Activated effector memory CD4-positive, alpha-beta T cell treated with Interleukin-2 at 50 U/mL for 16 hours (primary cell): ENCODE data around the gene RBM17.
"Not testable (repeated sequence)": the region's sequence is repeated elsewhere in the genome, so short reads cannot be mapped to it uniquely, and the experiment has no call there.

ENCODE experiments used
- DNase-seq: peaks from one replicate; pipeline ENCODE4 v3.0.0-alpha.2; 2020

RBM17 gene

GRCh38 chr10:6114299-6114698 is 25.5 kb downstream of the RBM17 start:
- DNase-seq, result no peak

DNA sequence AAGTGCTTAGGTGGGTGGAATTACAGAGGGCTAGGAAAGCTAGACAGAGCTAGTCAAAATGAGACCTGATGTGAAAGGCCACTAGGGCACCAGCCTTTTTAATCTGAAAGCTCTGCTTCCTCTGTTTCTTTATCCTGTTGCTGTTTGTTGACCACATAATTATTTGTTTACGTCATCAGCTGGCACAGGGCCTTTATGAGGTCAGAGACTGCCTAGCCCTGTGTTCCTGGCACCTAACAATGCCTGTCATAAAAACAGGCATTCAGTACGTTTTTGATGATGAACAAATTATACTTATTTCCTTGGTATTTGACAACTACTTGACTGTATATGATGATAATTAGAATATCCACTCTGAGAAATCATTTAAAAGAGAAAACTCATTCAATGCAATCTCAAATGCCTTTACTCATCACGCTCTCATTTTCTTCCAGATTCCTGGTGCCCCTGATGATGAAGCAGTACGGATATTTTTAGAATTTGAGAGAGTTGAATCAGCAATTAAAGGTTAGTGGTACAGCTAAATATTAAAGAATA is 26.0 kb downstream of the RBM17 start:
- no peak for DNase-seq

GRCh38 chr10:6115411-6115810 is 26.6 kb downstream of the RBM17 start:
- DNase-seq, result no peak

DNA sequence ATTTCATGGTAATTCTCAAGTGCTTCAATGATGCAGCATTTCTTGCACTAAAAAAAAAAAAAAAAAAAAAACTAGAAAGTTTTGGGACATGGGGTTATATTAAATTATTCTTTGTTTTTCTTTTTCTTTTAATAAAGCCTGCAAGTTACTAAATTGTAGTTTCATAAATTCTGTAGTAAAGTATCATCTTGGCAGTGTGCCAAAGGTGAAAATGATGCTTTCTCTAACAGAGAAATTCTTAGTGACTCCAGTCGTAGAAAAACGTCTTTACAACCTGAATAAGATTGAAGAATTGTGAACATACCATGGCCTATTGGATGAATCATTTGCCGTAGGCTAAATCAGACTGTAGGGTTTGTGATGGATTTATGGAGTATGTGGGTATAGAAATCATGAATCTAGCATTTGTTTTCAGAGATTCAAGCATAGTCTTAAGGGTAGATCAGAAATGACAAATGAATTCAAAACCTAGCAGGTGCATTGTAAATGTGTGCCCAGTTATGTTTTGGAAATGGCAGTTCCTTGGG is 27.1 kb downstream of the RBM17 start:
- DNase-seq, result no peak

DNA sequence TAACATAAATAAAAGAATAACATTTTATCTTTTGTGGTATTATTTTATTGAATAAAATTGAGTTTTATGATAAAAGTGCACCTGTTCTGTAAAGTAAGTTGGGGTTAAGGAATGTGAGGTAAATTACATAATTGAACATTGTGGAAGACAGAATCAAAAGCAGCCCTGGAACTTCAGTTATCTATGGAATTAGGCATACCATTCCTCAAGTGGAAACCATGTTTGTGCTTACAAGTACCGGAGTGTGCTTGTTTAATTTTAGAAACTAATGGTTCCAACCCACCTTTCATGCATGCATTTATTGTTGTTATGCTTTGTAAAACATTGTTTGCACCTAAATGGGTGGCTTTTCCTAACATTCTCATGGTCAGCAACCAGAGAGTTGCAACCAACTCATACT is 28.0 kb downstream of the RBM17 start:
- DNase-seq, result no peak

DNA sequence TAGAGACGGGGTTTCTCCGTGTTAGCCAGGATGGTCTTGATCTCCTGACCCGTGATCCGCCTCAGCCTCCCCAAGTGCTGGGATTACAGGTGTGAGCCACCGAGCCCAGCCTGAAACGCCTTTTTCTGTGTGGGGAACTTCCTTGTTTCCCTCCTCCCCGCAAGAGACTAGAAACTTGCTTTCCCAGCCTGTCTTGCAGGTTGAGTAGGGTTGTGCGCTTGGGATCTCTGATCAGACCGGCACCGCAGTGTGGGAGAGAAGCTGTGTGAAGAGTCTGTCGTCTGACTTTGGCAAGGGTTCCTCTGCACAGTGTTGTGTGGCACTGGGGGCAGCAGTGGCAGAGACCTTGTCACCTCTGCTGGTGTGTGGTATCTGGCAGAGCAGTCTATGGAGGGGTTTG is 28.9 kb downstream of the RBM17 start:
- no peak for DNase-seq

- DNase-seq, result no peak
Observed at GRCh38 chr10:6119423-6119822, 30.6 kb downstream of the RBM17 start.

GRCh38 chr10:6119962-6120361 is 31.1 kb downstream of the RBM17 start:
- DNase-seq, result no peak

DNA sequence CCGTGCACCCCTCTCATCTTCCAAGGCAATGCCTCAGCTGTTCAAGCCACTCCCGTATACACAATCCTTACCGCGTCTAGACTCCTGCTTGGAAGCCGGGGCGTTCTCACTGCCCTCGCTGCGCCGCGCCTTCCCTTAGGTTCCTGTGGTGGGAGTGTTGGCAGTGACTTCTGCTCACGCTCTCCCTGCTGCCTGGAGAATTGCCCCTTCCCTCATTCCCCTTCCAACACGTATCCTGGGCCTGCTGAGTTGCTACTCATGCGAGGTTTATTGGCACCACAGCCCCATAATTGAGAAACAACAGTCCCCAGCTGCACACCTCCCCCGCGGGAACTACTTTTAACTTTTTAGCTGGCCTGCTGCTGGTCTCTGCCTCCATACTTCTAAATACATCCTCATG is 31.9 kb downstream of the RBM17 start:
- DNase-seq, result no peak

DNA sequence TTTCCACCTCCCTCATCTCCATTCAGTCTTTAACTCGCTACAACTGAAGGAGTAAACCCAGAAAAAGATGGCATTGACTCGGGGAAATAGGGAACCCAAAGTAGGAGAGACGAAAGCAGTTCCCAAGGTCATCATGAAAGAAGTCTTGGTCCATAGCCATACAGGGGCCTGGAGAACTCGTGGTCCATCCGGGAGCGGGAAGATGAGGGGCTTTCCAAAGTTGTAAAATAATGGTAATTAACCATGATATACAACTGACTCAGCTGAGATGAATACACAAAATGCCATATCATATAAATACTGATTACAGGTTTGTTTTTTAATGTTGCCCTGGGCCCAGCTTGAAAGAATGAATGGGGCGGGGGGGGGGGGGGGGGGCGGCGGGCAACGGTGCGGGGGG is 32.3 kb downstream of the RBM17 start:
- DNase-seq, result no peak

DNA sequence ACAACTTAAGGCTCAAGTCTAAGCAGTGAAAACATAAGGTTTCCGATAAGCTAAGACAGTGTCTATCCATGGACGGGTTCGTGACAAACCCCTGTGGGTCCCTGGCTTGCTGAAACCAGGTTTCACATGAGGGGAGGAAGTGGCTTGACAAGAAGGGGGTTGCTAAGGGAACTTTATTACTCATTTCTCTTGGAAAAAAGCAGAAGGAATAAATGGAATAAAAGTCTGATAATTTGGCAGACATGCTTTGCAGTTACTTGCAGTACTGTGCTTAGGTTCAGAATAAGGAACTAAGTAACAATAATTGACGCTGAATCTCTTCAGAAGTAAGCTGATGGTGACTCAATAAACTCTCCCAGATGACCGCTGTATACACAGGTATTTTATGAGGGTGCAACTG is 34.7 kb downstream of the RBM17 start:
- DNase-seq, result no peak

- DNase-seq, result no peak
Observed at GRCh38 chr10:6124666-6125065, 35.8 kb downstream of the RBM17 start.

GRCh38 chr10:6127461-6127860 is 38.6 kb downstream of the RBM17 start:
- not testable (repeated sequence) for DNase-seq

GRCh38 chr10:6128087-6128486 is 39.3 kb downstream of the RBM17 start:
- DNase-seq, result no peak

- DNase-seq, result no peak
Observed at GRCh38 chr10:6128591-6129251, 39.9 kb downstream of the RBM17 start.

DNA sequence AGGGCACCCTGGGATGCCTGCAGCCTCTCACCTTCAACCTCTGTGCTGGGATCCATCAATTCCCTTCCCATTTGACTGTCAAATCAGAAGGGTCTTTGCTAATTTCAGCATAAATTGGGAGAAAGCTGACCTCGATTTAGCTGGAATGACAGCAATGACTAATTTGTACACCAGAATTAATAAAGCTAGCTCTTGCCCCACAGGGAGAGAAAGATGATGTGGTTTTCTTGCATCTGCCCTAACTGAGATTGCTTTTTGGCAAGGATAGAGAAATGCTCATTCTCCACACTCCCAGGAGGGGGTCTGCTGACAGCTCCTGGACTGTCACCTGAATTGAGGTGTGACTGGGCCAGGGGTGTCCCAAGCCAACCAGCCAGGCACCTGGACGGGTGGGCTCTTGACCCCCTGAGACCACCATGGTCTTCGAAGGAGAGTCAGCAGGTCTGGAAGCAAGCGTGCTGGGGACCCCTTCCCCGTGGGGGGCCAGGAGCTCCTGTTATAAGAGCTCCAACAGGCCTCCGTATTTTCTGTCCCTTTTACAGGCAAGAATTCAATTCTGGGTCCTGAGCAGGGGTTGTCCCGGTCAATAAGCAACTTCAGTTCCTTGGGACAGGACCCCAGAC is 42.1 kb downstream of the RBM17 start:
- DNase-seq, result no peak

GRCh38 chr10:6133331-6134098 is 44.7 kb downstream of the RBM17 start:
- DNase-seq, result no peak

GRCh38 chr10:6134099-6134823 is 45.4 kb downstream of the RBM17 start:
- DNase-seq, result no peak

DNA sequence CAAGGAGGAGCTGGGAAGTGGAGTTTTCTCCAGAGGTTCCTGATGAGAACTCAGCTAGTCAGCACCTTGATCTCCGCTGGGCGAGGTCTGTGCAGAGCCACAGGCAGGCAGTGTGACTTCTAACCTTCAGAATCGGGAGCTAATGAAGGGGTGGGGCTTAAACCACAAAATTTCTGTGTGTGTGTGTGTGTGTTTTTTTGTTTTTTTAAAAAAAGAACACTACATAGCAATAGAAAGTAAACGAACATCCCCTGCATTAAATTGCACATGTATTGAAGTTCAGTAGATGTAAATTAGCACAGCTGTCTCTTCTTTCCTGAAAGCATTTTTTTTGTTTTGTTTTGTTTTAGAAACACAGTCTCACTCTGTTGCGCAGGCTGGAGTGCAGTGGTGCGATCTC is 46.2 kb downstream of the RBM17 start:
- DNase-seq, result no peak

- DNase-seq, result no peak
Observed at GRCh38 chr10:6135589-6136168, 46.8 kb downstream of the RBM17 start.

GRCh38 chr10:6136215-6137201 is 47.7 kb downstream of the RBM17 start:
- no peak for DNase-seq
